OCI-LY7 (cell line): ENCODE results near the gene DNAH8. TPM values are rescaled to one million over a fixed set of nuclear protein-coding genes. Genes with fewer than 3 reads are reported as not detected.

ENCODE experiments used
- BruUV-seq: library from RNA; stranded (reverse); fragments of 400-500 nt; replicated peaks from 2 replicates; lab custom pipeline; 2021; lab: Mats Ljungman, UMichigan
- CTCF ChIA-PET: fragments of 300-600 bp; sonication (Branson Sonifier 250); formaldehyde crosslinking; loops from one replicate; lab custom pipeline; 2022; ENCODE audit warnings: antibody characterized with exemption; ENCODE audit not compliant: unreplicated experiment; lab: Charles Lee
- POLR2A ChIA-PET: fragments of 300-600 bp; sonication (Branson Sonifier 250); formaldehyde crosslinking; loops from one replicate; lab custom pipeline; 2022; ENCODE audit warnings: antibody characterized with exemption; lab: Charles Lee
- DNase-seq: peaks from one replicate; pipeline ENCODE4 v3.0.0-alpha.2; 2015; ENCODE audit warnings: low spot score
- H2AFZ ChIP-seq: fragments of 200-600 bp; sonication (generic), shearing (Covaris generic); 2 replicates; pipeline ENCODE4 v1.6.1; 2014; ENCODE audit warnings: mild to moderate bottlenecking, antibody characterized with exemption, low read length, moderate library complexity
- H3K27ac ChIP-seq: fragments of 200-600 bp; sonication (generic); 2 replicates; pipeline ENCODE4 v1.5.1; 2014; ENCODE audit warnings: mixed run types, low read depth, mild to moderate bottlenecking, moderate library complexity, low read length, inconsistent platforms; ENCODE audit not compliant: poor library complexity, severe bottlenecking
- H3K36me3 ChIP-seq: fragments of 200-600 bp; sonication (generic); 2 replicates; pipeline ENCODE4 v1.6.1; 2014; ENCODE audit warnings: mild to moderate bottlenecking, antibody characterized with exemption, low read length, moderate library complexity, mixed read lengths; ENCODE audit not compliant: insufficient read depth
- H3K4me1 ChIP-seq: fragments of 200-600 bp; sonication (generic); 2 replicates; pipeline ENCODE4 v1.5.1; 2014; ENCODE audit warnings: mild to moderate bottlenecking, low read length; ENCODE audit not compliant: insufficient read depth, poor library complexity, severe bottlenecking
- H3K4me2 ChIP-seq: fragments of 200-600 bp; sonication (generic); 2 replicates; pipeline ENCODE4 v1.6.1; 2014; ENCODE audit warnings: mild to moderate bottlenecking, low read length
- H3K4me3 ChIP-seq: fragments of 200-600 bp; sonication (generic); 2 replicates; pipeline ENCODE4 v1.5.1; 2014; ENCODE audit warnings: mild to moderate bottlenecking, low read depth, low read length; ENCODE audit not compliant: poor library complexity, severe bottlenecking
- H3K79me2 ChIP-seq: fragments of 200-600 bp; sonication (generic); 2 replicates; pipeline ENCODE4 v1.6.1; 2016; ENCODE audit warnings: low read depth, mild to moderate bottlenecking, low read length, moderate library complexity, mixed read lengths; ENCODE audit not compliant: insufficient read depth
- H3K9me2 ChIP-seq: fragments of 200-600 bp; sonication (generic); 2 replicates; pipeline ENCODE4 v1.6.1; 2016; ENCODE audit warnings: mild to moderate bottlenecking, low read length, mixed read lengths; ENCODE audit not compliant: insufficient read depth
- H3K9me3 ChIP-seq: fragments of 200-600 bp; sonication (generic); 2 replicates; pipeline ENCODE4 v1.6.1; 2014; ENCODE audit warnings: mild to moderate bottlenecking, mixed run types, low read length, mixed read lengths
- H4K20me1 ChIP-seq: fragments of 200-600 bp; sonication (generic); 2 replicates; pipeline ENCODE4 v1.6.1; 2014; ENCODE audit warnings: mild to moderate bottlenecking, antibody characterized with exemption, low read length, moderate library complexity, mixed read lengths; ENCODE audit not compliant: insufficient read depth
- EZH2phosphoT487 ChIP-seq: fragments of 200-600 bp; sonication (generic); IDR thresholded peaks from 2 replicates; pipeline ENCODE4 v1.6.1; 2018; ENCODE audit warnings: low read depth, borderline replicate concordance, mild to moderate bottlenecking, mixed run types, antibody characterized with exemption, low read length, moderate library complexity, mixed read lengths
- intact Hi-C: fragments of 100-400 bp; cut with micrococcal nuclease; formaldehyde crosslinking; loops from one replicate; pipeline ENCODE4 v1.10.0; 2022; ENCODE audit not compliant: unreplicated experiment
- total RNA-seq, 2 experiments: library from RNA; depleted of rRNA in 1 of 2; stranded (reverse); fragments of >200 nt in 1 of 2; shearing (Covaris generic) in 1 of 2; gene quantifications; 2 replicates each; pipeline ENCODE4 v1.2.3, GENCODE V29; 2014 to 2022
- TF ChIP-seq, protein P1 (sequence below): fragments of 200-600 bp; sonication (generic); conservative IDR thresholded peaks from 2 replicates; pipeline ENCODE4 v1.5.1; 2014; ENCODE audit warnings: mild to moderate bottlenecking, antibody characterized with exemption, low read length, moderate library complexity, mixed read lengths

Gene DNAH8
- total RNA-seq, 2 experiments from 2014 or later, result not detected

DNA sequence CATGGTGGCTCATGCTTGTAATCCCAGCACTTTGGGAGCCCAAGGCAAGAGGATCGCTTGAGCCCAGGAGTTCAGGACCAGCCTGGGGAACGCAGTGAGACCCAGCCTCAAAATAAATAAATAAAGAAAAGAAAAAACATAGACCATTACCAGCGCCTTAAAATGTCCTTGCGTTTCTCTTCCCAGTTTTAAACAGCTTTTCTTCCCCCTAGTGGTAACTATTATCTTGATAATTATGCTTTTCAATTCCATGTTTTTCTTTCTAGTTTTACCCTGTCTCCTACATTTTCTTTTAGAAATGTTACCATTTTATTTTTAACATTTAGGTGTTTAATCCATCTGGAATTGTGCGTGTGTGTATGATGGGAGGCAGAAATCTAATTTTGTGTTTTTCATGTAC is 24.4 kb downstream of the DNAH8 start:
- H2AFZ ChIP-seq, result no peak overlapping the region
- no TSS peak for BruUV-seq
- intact Hi-C loops, result no loop called here
- H3K27ac ChIP-seq, result no peak overlapping the region
- H3K36me3 ChIP-seq, result no peaks in the 10 kb centered on the region
- H3K4me2 ChIP-seq, result no peak overlapping the region
- DNase-seq, result no peak
- H3K79me2 ChIP-seq, result no peaks in the 10 kb centered on the region
- no peak for TF ChIP-seq EZH2phosphoT487
- TF ChIP-seq, protein P1, sequence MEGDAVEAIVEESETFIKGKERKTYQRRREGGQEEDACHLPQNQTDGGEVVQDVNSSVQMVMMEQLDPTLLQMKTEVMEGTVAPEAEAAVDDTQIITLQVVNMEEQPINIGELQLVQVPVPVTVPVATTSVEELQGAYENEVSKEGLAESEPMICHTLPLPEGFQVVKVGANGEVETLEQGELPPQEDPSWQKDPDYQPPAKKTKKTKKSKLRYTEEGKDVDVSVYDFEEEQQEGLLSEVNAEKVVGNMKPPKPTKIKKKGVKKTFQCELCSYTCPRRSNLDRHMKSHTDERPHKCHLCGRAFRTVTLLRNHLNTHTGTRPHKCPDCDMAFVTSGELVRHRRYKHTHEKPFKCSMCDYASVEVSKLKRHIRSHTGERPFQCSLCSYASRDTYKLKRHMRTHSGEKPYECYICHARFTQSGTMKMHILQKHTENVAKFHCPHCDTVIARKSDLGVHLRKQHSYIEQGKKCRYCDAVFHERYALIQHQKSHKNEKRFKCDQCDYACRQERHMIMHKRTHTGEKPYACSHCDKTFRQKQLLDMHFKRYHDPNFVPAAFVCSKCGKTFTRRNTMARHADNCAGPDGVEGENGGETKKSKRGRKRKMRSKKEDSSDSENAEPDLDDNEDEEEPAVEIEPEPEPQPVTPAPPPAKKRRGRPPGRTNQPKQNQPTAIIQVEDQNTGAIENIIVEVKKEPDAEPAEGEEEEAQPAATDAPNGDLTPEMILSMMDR, result peak; percentile 55
- CTCF ChIA-PET, result no interaction called here
- no peaks in the 10 kb centered on the region for H4K20me1 ChIP-seq
- POLR2A ChIA-PET, result no interaction called here
- no peak overlapping the region for H3K4me3 ChIP-seq
- H3K9me3 ChIP-seq, result no peaks in the 10 kb centered on the region; the same call in 1 of the 2 replicates
- H3K4me1 ChIP-seq, result no peaks in the 10 kb centered on the region
- no peaks in the 10 kb centered on the region for H3K9me2 ChIP-seq

DNA sequence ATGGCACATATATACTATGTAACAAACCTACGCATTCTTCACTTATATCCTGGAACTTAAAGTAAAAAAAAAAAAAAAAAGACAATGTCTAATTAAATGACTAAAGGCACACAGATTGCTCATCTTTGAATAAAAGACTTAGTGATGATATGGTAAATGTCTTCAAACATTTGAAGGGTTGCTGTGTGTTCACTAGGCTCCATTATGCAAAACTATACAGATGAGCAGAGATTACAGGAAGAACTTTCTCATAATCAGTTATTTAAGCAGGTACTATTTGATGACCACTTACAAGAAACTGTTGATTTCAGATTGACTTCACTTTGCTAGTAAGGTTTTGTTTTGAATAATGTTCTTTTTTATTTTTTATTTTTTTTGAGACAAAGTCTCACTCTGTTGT is 34.4 kb downstream of the DNAH8 start:
- intact Hi-C loops, result no loop called here
- Histone ChIP-seq H3K9me3 (no peaks in the 10 kb centered on the region), H3K9me2 (no peaks in the 10 kb centered on the region), H3K4me3 (no peak overlapping the region), H3K27ac (no peak overlapping the region), H3K79me2 (no peaks in the 10 kb centered on the region), H2AFZ (no peak overlapping the region), H3K4me1 (no peaks in the 10 kb centered on the region), H4K20me1 (no peaks in the 10 kb centered on the region), H3K4me2 (no peak overlapping the region), H3K36me3 (no peaks in the 10 kb centered on the region)
- no peak for DNase-seq
- TF ChIP-seq, protein P1, result no peak
- TF ChIP-seq EZH2phosphoT487, result no peak
- BruUV-seq, result no TSS peak
- ChIA-PET POLR2A (no interaction called here), CTCF (no interaction called here)

DNA sequence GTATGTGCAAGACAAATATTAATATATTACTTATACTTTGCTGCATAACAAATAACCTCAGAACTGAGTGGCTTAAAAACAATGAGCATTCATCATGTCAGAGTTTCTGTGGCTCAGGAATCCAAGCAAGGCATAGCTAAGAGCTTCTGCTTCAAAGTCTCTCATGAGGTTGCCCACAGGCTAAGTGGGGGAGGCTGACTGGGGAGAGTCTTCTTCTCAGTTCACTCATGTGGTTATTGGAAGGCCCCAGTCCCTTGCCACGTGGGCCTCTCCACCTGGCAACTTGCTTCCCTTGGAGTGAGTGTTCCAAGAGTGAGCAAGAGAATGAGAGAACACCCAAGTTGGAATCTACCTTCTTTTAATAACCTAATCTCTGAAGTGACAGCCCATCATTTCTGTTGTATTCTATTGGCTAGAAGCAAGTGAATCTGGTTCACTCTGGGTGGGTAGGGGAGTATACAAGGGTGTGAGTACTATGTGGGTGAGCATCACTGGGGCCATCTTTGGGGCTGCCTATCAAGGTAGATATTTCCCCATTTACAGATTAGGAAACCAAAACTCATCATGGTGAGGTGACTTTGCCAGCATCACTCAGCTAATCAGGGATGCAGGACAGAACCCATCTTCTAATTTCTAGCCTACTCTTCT is 36.0 kb downstream of the DNAH8 start:
- ChIA-PET POLR2A (no interaction called here), CTCF (no interaction called here)
- Histone ChIP-seq H3K9me3 (no peaks in the 10 kb centered on the region), H2AFZ (no peak overlapping the region), H3K4me2 (no peak overlapping the region), H3K4me3 (no peak overlapping the region), H3K36me3 (no peaks in the 10 kb centered on the region), H3K9me2 (no peaks in the 10 kb centered on the region), H4K20me1 (no peaks in the 10 kb centered on the region), H3K27ac (no peak overlapping the region), H3K79me2 (no peaks in the 10 kb centered on the region), H3K4me1 (no peaks in the 10 kb centered on the region)
- no peak for DNase-seq
- no peak for TF ChIP-seq EZH2phosphoT487
- TF ChIP-seq, protein P1, result no peak
- BruUV-seq, result no TSS peak
- intact Hi-C loops, result no loop called here
